Dendritic cell treated with granulocyte-macrophage colony-stimulating factor and Interleukin-4, amounts not matched to agents 40 ng/mL and 50 ng/mL, for 4 days (primary cell): Measurements from ENCODE around the gene NAT14.
A peak's percentile ranks its signal among the peaks of the same experiment; 100 is the strongest.

Source experiments
- H3K27ac Mint-ChIP-seq: one replicate; pipeline ENCODE4 v1.8.0; 2022; ENCODE audit warnings: mild to moderate bottlenecking, mixed read lengths
- H3K27me3 Mint-ChIP-seq: one replicate; pipeline ENCODE4 v1.8.0; 2022; ENCODE audit warnings: mild to moderate bottlenecking, mixed read lengths
- H3K36me3 Mint-ChIP-seq: one replicate; pipeline ENCODE4 v1.8.0; 2022; ENCODE audit warnings: low read depth, mixed read lengths
- H3K4me1 Mint-ChIP-seq: one replicate; pipeline ENCODE4 v1.8.0; 2022; ENCODE audit warnings: low read depth, mixed read lengths
- H3K4me3 Mint-ChIP-seq: one replicate; pipeline ENCODE4 v1.8.0; 2022; ENCODE audit warnings: mild to moderate bottlenecking, moderate library complexity, mixed read lengths
- H3K9me3 Mint-ChIP-seq: one replicate; pipeline ENCODE4 v1.8.0; 2022; ENCODE audit warnings: mixed read lengths
- intact Hi-C: fragments of 100-400 bp; cut with micrococcal nuclease; formaldehyde crosslinking; loops from one replicate; pipeline ENCODE4 v1.15.0; 2022

The NAT14 gene

DNA sequence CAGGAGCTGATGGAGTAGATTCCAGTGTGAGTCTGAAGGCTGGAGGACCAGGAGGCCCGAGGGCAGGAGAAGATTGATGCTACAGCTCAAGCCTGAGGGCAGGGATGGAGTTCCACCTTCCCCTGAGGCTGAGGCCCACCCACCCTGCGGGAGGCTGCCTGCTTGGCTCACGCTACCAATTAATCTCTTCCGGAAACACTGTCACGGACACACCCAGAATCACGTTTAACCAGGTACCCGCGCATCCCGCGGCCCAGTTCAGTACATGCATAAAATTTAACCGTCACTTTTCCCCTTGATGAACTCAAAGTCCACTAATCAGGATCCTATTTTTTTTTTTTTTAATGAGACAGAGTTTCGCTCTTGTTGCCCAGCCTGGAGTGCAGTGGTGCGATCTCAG is 13.7 kb upstream of the NAT14 start:
- Mint-ChIP-seq H3K4me3 (no peak overlapping the region), H3K9me3 (no peaks in the 10 kb centered on the region)

GRCh38 chr19:55472463-55472862 is 12.5 kb upstream of the NAT14 start:
- Mint-ChIP-seq H3K27me3 (peaks cover under 1% of the 10 kb centered on the region), H3K4me1 (peaks cover 8% of the 10 kb centered on the region), H3K36me3 (no peaks in the 10 kb centered on the region), H3K27ac (no peak overlapping the region), H3K9me3 (no peaks in the 10 kb centered on the region), H3K4me3 (no peak overlapping the region)
- intact Hi-C loops = no loop called here

More for the DNA sequence above, 13.7 kb upstream of the NAT14 start:
- intact Hi-C loops = no loop called here
- Mint-ChIP-seq H3K27me3 (peaks cover 7% of the 10 kb centered on the region), H3K4me1 (peaks cover 7% of the 10 kb centered on the region), H3K27ac (no peak overlapping the region), H3K36me3 (no peaks in the 10 kb centered on the region)

- Mint-ChIP-seq H3K4me3 (no peak overlapping the region), H3K27ac (no peak overlapping the region), H3K9me3 (no peaks in the 10 kb centered on the region), H3K4me1 (peaks cover 17% of the 10 kb centered on the region), H3K36me3 (peaks cover 6% of the 10 kb centered on the region), H3K27me3 (no peaks in the 10 kb centered on the region)
- intact Hi-C loops = no loop called here
Measured at GRCh38 chr19:55473225-55474012, 11.6 kb upstream of the NAT14 start.

DNA sequence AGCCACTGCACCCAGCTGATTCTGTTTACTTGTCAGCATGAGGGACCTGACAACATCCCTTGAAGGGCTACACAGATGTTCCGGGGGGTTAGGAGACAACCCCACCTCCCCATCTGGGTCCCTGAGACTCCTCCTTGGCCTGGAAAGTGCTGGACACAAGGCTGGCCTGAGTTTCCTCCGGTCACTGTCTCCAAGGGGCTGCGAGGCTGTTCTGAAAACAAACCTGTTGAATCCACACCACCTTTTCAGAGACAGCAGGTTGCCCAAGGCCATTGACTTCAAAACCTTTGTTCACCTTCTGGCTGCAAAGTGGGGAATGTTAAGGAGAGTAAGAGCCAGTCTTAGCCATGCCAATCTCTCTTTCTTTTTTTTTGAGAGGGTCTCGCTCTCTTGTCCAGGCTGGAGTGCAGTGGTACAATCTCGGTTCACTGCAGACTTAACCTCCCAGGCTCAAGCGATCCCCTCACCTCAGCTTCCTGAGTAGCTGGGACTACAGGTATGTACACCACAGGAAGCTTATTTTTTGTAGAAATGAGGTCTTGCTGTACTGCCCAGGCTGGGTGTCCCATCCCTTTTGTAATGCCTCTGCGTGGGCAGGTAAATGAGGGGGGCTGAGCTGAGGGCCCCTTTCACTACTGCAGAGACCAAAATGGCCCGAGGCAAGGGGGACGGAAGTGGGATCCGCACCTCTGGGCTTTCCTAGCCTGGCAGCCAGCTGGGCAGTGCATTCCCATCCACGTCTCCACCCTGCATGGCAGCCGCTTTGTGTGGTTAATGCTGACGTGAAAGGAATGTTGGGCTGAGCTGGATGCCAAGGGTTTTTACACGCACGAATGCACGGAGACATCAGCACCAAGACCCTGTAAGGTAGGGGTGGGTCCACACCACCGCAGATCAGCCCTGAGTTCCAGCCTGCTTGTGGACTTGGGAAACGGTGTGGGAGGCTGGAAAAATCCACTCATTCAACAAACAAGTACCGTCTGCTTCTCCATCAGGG is 10.4 kb upstream of the NAT14 start:
- Mint-ChIP-seq H3K4me3 (no peak overlapping the region), H3K27me3 (no peaks in the 10 kb centered on the region), H3K36me3 (peaks cover 7% of the 10 kb centered on the region), H3K4me1 (peaks cover 28% of the 10 kb centered on the region), H3K27ac (no peak overlapping the region), H3K9me3 (no peaks in the 10 kb centered on the region)
- intact Hi-C loops = no loop called here

DNA sequence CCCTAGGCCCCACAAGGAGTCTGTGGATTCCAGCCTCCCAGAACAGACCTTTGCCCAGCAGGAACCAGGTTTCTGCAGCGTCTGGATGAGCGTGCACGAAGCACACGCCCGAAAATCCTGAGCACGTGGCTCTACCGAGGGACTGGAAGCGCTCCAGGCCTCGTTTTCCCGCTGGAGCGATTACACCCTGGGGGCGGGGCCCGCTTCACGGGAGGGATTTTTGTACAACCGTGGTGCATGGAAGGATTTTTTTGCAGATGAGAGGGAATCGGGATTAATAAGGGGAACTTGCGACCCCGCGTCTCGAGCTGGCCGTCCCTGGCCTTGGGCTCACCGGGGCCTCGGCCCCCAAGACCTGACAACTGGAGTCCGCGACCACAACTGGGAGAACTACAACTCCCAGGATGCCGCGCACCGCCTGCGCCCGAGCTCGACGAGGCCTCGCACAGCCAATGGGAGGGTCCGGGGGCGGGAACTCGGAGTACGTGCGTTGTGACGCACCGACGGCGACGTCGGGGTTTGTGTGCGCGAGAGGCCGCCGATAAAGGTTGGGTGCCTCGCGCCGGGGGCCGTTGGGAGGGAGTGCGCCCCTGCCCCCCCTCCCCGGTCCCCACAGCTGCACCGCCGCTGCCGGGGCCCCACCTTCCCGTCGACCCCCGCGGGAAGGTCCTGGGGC is 8.8 kb upstream of the NAT14 start, which contains the start of gene ZNF628:
TSS of gene ZNF628 (plus strand) at position 518 of the 676 bp plus-strand sequence. CDS start 3,294 bp downstream, outside the sequence.
- peaks cover 33% of the 10 kb centered on the region for H3K4me1 Mint-ChIP-seq
- H3K4me3 Mint-ChIP-seq = peak within 1 kb of the TSS; percentile 87
- H3K27ac Mint-ChIP-seq = peak within 1 kb of the TSS; percentile 90
- no peaks in the 10 kb centered on the region for H3K9me3 Mint-ChIP-seq
- peaks cover 14% of the 10 kb centered on the region for H3K36me3 Mint-ChIP-seq
- no peaks in the 10 kb centered on the region for H3K27me3 Mint-ChIP-seq
- intact Hi-C loops = loop anchor here (1.0 to 2.0 kb wide), 2 partner anchors 14 to 123 kb away; partner anchors contain the start of gene FIZ1

DNA sequence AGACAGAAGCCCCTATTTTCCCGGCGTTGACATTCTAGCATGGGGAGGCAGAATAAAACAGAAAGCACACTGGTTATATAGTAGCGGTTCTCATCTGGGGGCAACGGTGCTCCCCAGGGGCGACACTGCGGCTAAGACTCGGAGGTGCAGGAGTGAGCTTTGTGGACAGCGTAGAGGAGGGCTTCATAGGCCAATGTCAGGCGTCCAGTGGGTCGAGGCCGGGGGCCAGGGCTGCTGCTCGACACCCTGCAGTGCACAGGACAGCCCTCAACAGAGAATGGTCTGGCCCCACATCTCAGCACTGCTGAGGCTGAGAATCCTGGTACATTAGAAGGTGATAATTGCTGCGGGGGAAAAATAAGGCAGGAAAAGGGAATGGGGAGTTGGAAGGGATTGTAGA is 7.1 kb upstream of the NAT14 start:
- Mint-ChIP-seq H3K36me3 (peaks cover 25% of the 10 kb centered on the region), H3K9me3 (no peaks in the 10 kb centered on the region), H3K4me3 (peak overlapping the region; percentile 6), H3K27ac (peak overlapping the region; percentile 90), H3K27me3 (no peaks in the 10 kb centered on the region), H3K4me1 (peaks cover 33% of the 10 kb centered on the region)
- intact Hi-C loops = loop anchor here (2.0 kb wide), 1 partner anchor 121 kb away; the partner anchor contains the start of gene FIZ1

- H3K27me3 Mint-ChIP-seq = no peaks in the 10 kb centered on the region
Measured at GRCh38 chr19:55478364-55478763, 6.6 kb upstream of the NAT14 start.

GRCh38 chr19:55479045-55479444 is 5.9 kb upstream of the NAT14 start:
- peak overlapping the region; percentile 4 for H3K27ac Mint-ChIP-seq
- H3K9me3 Mint-ChIP-seq = no peaks in the 10 kb centered on the region
- H3K4me3 Mint-ChIP-seq = no peak overlapping the region
- peaks cover 37% of the 10 kb centered on the region for H3K36me3 Mint-ChIP-seq
- intact Hi-C loops = no loop called here
- H3K27me3 Mint-ChIP-seq = peaks cover 5% of the 10 kb centered on the region
- peaks cover 33% of the 10 kb centered on the region for H3K4me1 Mint-ChIP-seq

More at GRCh38 chr19:55478364-55478763, 6.6 kb upstream of the NAT14 start:
- Mint-ChIP-seq H3K4me1 (peaks cover 33% of the 10 kb centered on the region), H3K27ac (peak overlapping the region; percentile 90), H3K9me3 (no peaks in the 10 kb centered on the region), H3K36me3 (peaks cover 30% of the 10 kb centered on the region), H3K4me3 (no peak overlapping the region)
- intact Hi-C loops = no loop called here

- no peak overlapping the region for H3K4me3 Mint-ChIP-seq
- peak overlapping the region; percentile 4 for H3K27ac Mint-ChIP-seq
- peaks cover 11% of the 10 kb centered on the region for H3K27me3 Mint-ChIP-seq
- no peaks in the 10 kb centered on the region for H3K9me3 Mint-ChIP-seq
- peaks cover 39% of the 10 kb centered on the region for H3K4me1 Mint-ChIP-seq
- peaks cover 40% of the 10 kb centered on the region for H3K36me3 Mint-ChIP-seq
- intact Hi-C loops = no loop called here
Measured at GRCh38 chr19:55479451-55480230, 5.3 kb upstream of the NAT14 start.

- intact Hi-C loops = no loop called here
- H3K4me1 Mint-ChIP-seq = peaks cover 43% of the 10 kb centered on the region
Measured at GRCh38 chr19:55481148-55481793, 3.7 kb upstream of the NAT14 start.

GRCh38 chr19:55481794-55482155 is 3.2 kb upstream of the NAT14 start:
- peaks cover 40% of the 10 kb centered on the region for H3K36me3 Mint-ChIP-seq
- intact Hi-C loops = no loop called here
- H3K4me1 Mint-ChIP-seq = peaks cover 44% of the 10 kb centered on the region
- no peaks in the 10 kb centered on the region for H3K9me3 Mint-ChIP-seq
- H3K4me3 Mint-ChIP-seq = no peak overlapping the region
- peaks cover 25% of the 10 kb centered on the region for H3K27me3 Mint-ChIP-seq
- H3K27ac Mint-ChIP-seq = no peak overlapping the region

More at GRCh38 chr19:55481148-55481793, 3.7 kb upstream of the NAT14 start:
- no peaks in the 10 kb centered on the region for H3K9me3 Mint-ChIP-seq
- H3K36me3 Mint-ChIP-seq = peaks cover 40% of the 10 kb centered on the region
- no peak overlapping the region for H3K4me3 Mint-ChIP-seq
- no peak overlapping the region for H3K27ac Mint-ChIP-seq
- peaks cover 24% of the 10 kb centered on the region for H3K27me3 Mint-ChIP-seq

DNA sequence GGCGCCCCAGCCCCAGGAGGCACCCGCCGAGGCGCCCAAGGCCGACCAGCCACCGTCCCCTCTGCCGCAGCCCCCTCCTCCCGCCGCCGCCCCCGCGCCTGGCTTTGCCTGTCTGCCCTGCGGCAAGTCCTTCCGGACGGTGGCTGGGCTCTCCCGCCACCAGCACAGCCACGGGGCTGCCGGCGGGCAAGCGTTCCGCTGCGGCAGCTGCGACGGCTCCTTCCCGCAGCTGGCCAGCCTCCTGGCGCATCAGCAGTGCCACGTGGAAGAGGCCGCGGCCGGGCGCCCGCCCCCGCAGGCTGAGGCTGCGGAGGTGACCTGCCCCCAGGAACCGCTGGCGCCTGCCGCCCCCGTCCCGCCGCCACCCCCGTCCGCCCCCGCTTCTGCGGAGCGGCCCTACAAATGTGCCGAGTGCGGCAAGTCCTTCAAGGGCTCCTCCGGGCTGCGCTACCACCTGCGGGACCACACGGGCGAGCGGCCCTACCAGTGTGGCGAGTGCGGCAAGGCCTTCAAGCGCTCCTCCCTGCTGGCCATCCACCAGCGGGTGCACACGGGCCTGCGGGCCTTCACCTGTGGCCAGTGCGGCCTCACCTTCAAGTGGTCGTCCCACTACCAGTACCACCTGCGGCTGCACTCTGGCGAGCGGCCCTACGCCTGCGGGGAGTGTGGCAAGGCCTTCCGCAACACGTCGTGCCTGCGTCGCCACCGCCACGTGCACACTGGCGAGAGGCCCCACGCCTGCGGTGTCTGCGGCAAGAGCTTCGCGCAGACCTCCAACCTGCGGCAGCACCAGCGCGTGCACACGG is 2.6 kb upstream of the NAT14 start:
- Mint-ChIP-seq H3K27me3 (peaks cover 26% of the 10 kb centered on the region), H3K36me3 (peaks cover 40% of the 10 kb centered on the region), H3K4me1 (peaks cover 46% of the 10 kb centered on the region), H3K4me3 (no peak overlapping the region), H3K27ac (no peak overlapping the region), H3K9me3 (no peaks in the 10 kb centered on the region)
- intact Hi-C loops = no loop called here
